M059J (cell line): ENCODE results near the gene CLMP. TPM values are rescaled to one million over a fixed set of nuclear protein-coding genes. Genes with fewer than 3 reads are reported as not detected.
"Not testable (repeated sequence)": the region's sequence is repeated elsewhere in the genome, so short reads cannot be mapped to it uniquely, and the experiment has no call there.

ENCODE experiments used
- DNase-seq: peaks from one replicate; pipeline ENCODE4 v3.0.0-alpha.2; 2012; ENCODE audit warnings: low read depth
- total RNA-seq: library from RNA; depleted of rRNA; stranded (reverse); fragments of >200 nt; shearing (Covaris generic); gene quantifications from 2 replicates; pipeline ENCODE4 v1.2.3, GENCODE V29; 2014

The CLMP gene
- total RNA-seq, 1 experiment from 2014 or later: 31.8 TPM

GRCh38 chr11:123217897-123218296 is 22.8 kb upstream of the CLMP start:
- DNase-seq: peak; percentile 25

GRCh38 chr11:123216249-123216648 is 21.2 kb upstream of the CLMP start:
- DNase-seq: no peak

- no peak for DNase-seq
Observed at GRCh38 chr11:123214940-123215339, 19.9 kb upstream of the CLMP start.

GRCh38 chr11:123214396-123214795 is 19.3 kb upstream of the CLMP start:
- DNase-seq: no peak

GRCh38 chr11:123213307-123213771 is 18.3 kb upstream of the CLMP start:
- DNase-seq: no peak

GRCh38 chr11:123212406-123212805 is 17.4 kb upstream of the CLMP start:
- peak; percentile 55 for DNase-seq

- DNase-seq: peak; percentile 30
Observed at GRCh38 chr11:123211981-123212380, 16.9 kb upstream of the CLMP start.

- no peak for DNase-seq
Observed at GRCh38 chr11:123211149-123211852, 16.3 kb upstream of the CLMP start.

GRCh38 chr11:123209591-123209990 is 14.5 kb upstream of the CLMP start:
- no peak for DNase-seq

- peak; percentile 34 for DNase-seq
Observed at GRCh38 chr11:123206791-123207434, 11.9 kb upstream of the CLMP start.

GRCh38 chr11:123206055-123206454 is 11.0 kb upstream of the CLMP start:
- DNase-seq: not testable (repeated sequence)

GRCh38 chr11:123203934-123204333 is 8.9 kb upstream of the CLMP start:
- no peak for DNase-seq

GRCh38 chr11:123203471-123203870 is 8.4 kb upstream of the CLMP start:
- no peak for DNase-seq

- no peak for DNase-seq
Observed at GRCh38 chr11:123202155-123203151, 7.4 kb upstream of the CLMP start.

- no peak for DNase-seq
Observed at GRCh38 chr11:123200264-123200663, 5.2 kb upstream of the CLMP start.

- DNase-seq: peak; percentile 88
Observed at GRCh38 chr11:123197711-123198110, 2.7 kb upstream of the CLMP start.

- DNase-seq: no peak
Observed at GRCh38 chr11:123196060-123196714, 1.1 kb upstream of the CLMP start.

- peak; percentile 65 for DNase-seq
Observed at GRCh38 chr11:123194337-123195187, 486 bp downstream of the CLMP start.

- DNase-seq: no peak
Observed at GRCh38 chr11:123193742-123194141, 1.3 kb downstream of the CLMP start.

- DNase-seq: no peak
Observed at GRCh38 chr11:123191939-123192338, 3.1 kb downstream of the CLMP start.

GRCh38 chr11:123190518-123190917 is 4.5 kb downstream of the CLMP start:
- DNase-seq: no peak
